HG03280 (cell line): Measurements from ENCODE around the gene CXCL14.
"Not testable (repeated sequence)": the region's sequence is repeated elsewhere in the genome, so short reads cannot be mapped to it uniquely, and the experiment has no call there.

Experiments used
- ATAC-seq: cut with Tn5 transposase; IDR thresholded peaks from one replicate; pipeline ENCODE4 v1.9.1; 2021; ENCODE audit warnings: mild to moderate bottlenecking, moderate library complexity; ENCODE audit not compliant: unreplicated experiment

Gene CXCL14

GRCh38 chr5:135545099-135545498 is 33.7 kb downstream of the CXCL14 start:
- no peak for ATAC-seq

GRCh38 chr5:135543485-135544304 is 35.1 kb downstream of the CXCL14 start:
- no peak for ATAC-seq

- ATAC-seq: no peak
These were observed 35.7 kb downstream of the CXCL14 start for GRCh38 chr5:135543001-135543484.

- ATAC-seq: no peak
These were observed 36.8 kb downstream of the CXCL14 start for GRCh38 chr5:135541807-135542502.

- ATAC-seq: no peak
These were observed 39.3 kb downstream of the CXCL14 start for GRCh38 chr5:135539430-135540005.

- ATAC-seq: no peak
These were observed 40.5 kb downstream of the CXCL14 start for GRCh38 chr5:135538261-135538660.

GRCh38 chr5:135537745-135538144 is 41.0 kb downstream of the CXCL14 start:
- ATAC-seq: no peak

- no peak for ATAC-seq
These were observed 41.5 kb downstream of the CXCL14 start for GRCh38 chr5:135537271-135537670.

GRCh38 chr5:135535820-135536801 is 42.7 kb downstream of the CXCL14 start, which contains the start of gene NEUROG1:
Gene NEUROG1 (minus strand): TSS chr5:135535964. CDS start chr5:135535690, 274 bp downstream.
- ATAC-seq: no peak

GRCh38 chr5:135535420-135535819 is 43.4 kb downstream of the CXCL14 start:
- ATAC-seq: no peak

GRCh38 chr5:135534609-135535419 is 44.0 kb downstream of the CXCL14 start:
- no peak for ATAC-seq

GRCh38 chr5:135533794-135534193 is 45.0 kb downstream of the CXCL14 start:
- ATAC-seq: no peak

- no peak for ATAC-seq
These were observed 45.5 kb downstream of the CXCL14 start for GRCh38 chr5:135533334-135533733.

- not testable (repeated sequence) for ATAC-seq
These were observed 49.2 kb downstream of the CXCL14 start for GRCh38 chr5:135529576-135529975.

- ATAC-seq: no peak
These were observed 51.9 kb downstream of the CXCL14 start for GRCh38 chr5:135526924-135527323.

- ATAC-seq: no peak
These were observed 56.8 kb downstream of the CXCL14 start for GRCh38 chr5:135521964-135522363.
